ENCODE measurements around the gene SLC24A5. TPM values are rescaled to one million over a fixed set of nuclear protein-coding genes. Genes with fewer than 3 reads are reported as not detected.
A peak's percentile ranks its signal among the peaks of the same experiment; 100 is the strongest.

The SLC24A5 gene
- total RNA-seq, 4 donors from 2014 or later, result not detected

DNA sequence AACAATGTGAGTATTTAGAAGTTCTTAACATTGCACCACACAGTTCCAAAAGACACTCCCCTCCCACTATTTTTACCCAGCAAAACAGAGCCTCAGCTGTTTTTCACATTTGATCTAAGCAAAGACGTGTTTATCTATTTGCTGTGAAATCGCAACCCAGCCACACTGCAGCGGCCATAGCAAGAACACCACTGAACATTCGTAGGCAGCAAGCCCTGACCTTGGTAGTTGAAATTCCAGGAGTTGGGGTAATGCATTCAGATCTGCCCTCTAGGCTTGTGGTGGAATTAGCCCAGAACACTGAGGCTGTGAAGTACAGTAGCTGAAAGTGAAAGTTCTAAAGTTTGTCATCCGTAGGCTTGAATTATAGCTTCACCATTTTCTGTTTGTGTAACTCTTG is 17.1 kb upstream of the SLC24A5 start:
- no peaks in the 10 kb centered on the region for H3K4me1 ChIP-seq
- H3K9me3 ChIP-seq, result no peaks in the 10 kb centered on the region
- no peaks in the 10 kb centered on the region for H3K27me3 ChIP-seq
- no peak overlapping the region for H3K27ac ChIP-seq (replicated peaks in 1 of 4)
- no peak for TF ChIP-seq POLR2A (IDR thresholded peaks at IDR 0.05; ENCODE audit: low read depth)
- no peak for TF ChIP-seq EP300 (IDR thresholded peaks at IDR 0.05)
- TF ChIP-seq POLR2AphosphoS5 (IDR thresholded peaks at IDR 0.05), result no peak
- TF ChIP-seq, protein P1, sequence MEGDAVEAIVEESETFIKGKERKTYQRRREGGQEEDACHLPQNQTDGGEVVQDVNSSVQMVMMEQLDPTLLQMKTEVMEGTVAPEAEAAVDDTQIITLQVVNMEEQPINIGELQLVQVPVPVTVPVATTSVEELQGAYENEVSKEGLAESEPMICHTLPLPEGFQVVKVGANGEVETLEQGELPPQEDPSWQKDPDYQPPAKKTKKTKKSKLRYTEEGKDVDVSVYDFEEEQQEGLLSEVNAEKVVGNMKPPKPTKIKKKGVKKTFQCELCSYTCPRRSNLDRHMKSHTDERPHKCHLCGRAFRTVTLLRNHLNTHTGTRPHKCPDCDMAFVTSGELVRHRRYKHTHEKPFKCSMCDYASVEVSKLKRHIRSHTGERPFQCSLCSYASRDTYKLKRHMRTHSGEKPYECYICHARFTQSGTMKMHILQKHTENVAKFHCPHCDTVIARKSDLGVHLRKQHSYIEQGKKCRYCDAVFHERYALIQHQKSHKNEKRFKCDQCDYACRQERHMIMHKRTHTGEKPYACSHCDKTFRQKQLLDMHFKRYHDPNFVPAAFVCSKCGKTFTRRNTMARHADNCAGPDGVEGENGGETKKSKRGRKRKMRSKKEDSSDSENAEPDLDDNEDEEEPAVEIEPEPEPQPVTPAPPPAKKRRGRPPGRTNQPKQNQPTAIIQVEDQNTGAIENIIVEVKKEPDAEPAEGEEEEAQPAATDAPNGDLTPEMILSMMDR (IDR thresholded peaks at IDR 0.05), result no peak
- peak; percentile 75 for DNase-seq (ENCODE audit: extremely low spot score)
- no peak overlapping the region for H3K4me3 ChIP-seq
- H3K36me3 ChIP-seq, result no peaks in the 10 kb centered on the region
- 86% methylated on average over 5 of the region's 5 CpGs for WGBS
- intact Hi-C loops (cut with DNase I), result no loop called here

- H3K9me3 ChIP-seq, result no peaks in the 10 kb centered on the region
- WGBS, result 70% methylated on average over 2 of the region's 2 CpGs
- no peaks in the 10 kb centered on the region for H3K27me3 ChIP-seq
These were observed 14.9 kb upstream of the SLC24A5 start for GRCh38 chr15:48105936-48106335.

GRCh38 chr15:48109212-48109611 is 11.6 kb upstream of the SLC24A5 start:
- Histone ChIP-seq H3K36me3 (no peaks in the 10 kb centered on the region), H3K4me1 (no peaks in the 10 kb centered on the region), H3K27me3 (peaks cover 0 to 5% (median 0%) of the 10 kb centered on the region in 4 donors), H3K27ac (replicated peaks in 1 of 4) (no peak overlapping the region), H3K4me3 (no peak overlapping the region), H3K9me3 (no peaks in the 10 kb centered on the region)
- DNase-seq (ENCODE audit: extremely low spot score), result no peak
- intact Hi-C loops (cut with DNase I), result no loop called here
- WGBS, result 90% methylated on average over 4 of the region's 4 CpGs
- TF ChIP-seq, protein P1 (IDR thresholded peaks at IDR 0.05), result no peak
- TF ChIP-seq POLR2A (IDR thresholded peaks at IDR 0.05; ENCODE audit: low read depth) (no peak), EP300 (IDR thresholded peaks at IDR 0.05) (no peak), POLR2AphosphoS5 (IDR thresholded peaks at IDR 0.05) (no peak)

More at GRCh38 chr15:48105936-48106335, 14.9 kb upstream of the SLC24A5 start:
- TF ChIP-seq POLR2AphosphoS5 (IDR thresholded peaks at IDR 0.05) (no peak), EP300 (IDR thresholded peaks at IDR 0.05) (no peak), POLR2A (IDR thresholded peaks at IDR 0.05; ENCODE audit: low read depth) (no peak)
- TF ChIP-seq, protein P1 (IDR thresholded peaks at IDR 0.05), result no peak
- Histone ChIP-seq H3K27ac (replicated peaks in 1 of 4) (no peak overlapping the region), H3K4me3 (no peak overlapping the region), H3K4me1 (no peaks in the 10 kb centered on the region), H3K36me3 (no peaks in the 10 kb centered on the region)
- DNase-seq (ENCODE audit: extremely low spot score), result peak; percentile 19
- intact Hi-C loops (cut with DNase I), result no loop called here

- peaks cover 0 to 5% (median 0%) of the 10 kb centered on the region in 4 donors for H3K27me3 ChIP-seq
- H3K27ac ChIP-seq (replicated peaks in 1 of 4), result no peak overlapping the region
- WGBS, result 85% methylated on average over 4 of the region's 5 CpGs
- intact Hi-C loops (cut with DNase I), result loop anchor here (5.0 to 10.0 kb wide), 2 partner anchors 142 to 175 kb away; no protein-coding TSS in a partner anchor
- peak; percentile 77 for DNase-seq (ENCODE audit: extremely low spot score)
- no peaks in the 10 kb centered on the region for H3K4me1 ChIP-seq
- H3K9me3 ChIP-seq, result no peaks in the 10 kb centered on the region
- no peak overlapping the region for H3K4me3 ChIP-seq
- TF ChIP-seq POLR2AphosphoS5 (IDR thresholded peaks at IDR 0.05), result no peak
- no peak for TF ChIP-seq EP300 (IDR thresholded peaks at IDR 0.05)
- TF ChIP-seq, protein P1 (IDR thresholded peaks at IDR 0.05), result no peak
- TF ChIP-seq POLR2A (IDR thresholded peaks at IDR 0.05; ENCODE audit: low read depth), result no peak
- no peaks in the 10 kb centered on the region for H3K36me3 ChIP-seq
These were observed 10.8 kb upstream of the SLC24A5 start for GRCh38 chr15:48109856-48110531.
